H9 (cell line): ENCODE measurements around the gene SIRPB1. TPM values are rescaled to one million over a fixed set of nuclear protein-coding genes. Genes with fewer than 3 reads are reported as not detected.

ENCODE experiments used
- DNase-seq: peaks from one replicate; pipeline ENCODE4 v3.0.0-alpha.2; 2017
- H2AFZ ChIP-seq: one replicate; pipeline ENCODE4 v1.6.1; 2013; ENCODE audit warnings: mild to moderate bottlenecking, low read length, control low read depth, moderate library complexity
- H2AK5ac ChIP-seq: 2 replicates; pipeline ENCODE4 v1.6.1; 2013; ENCODE audit warnings: low read length, control low read depth, mixed read lengths; ENCODE audit not compliant: insufficient read length
- H2BK120ac ChIP-seq: one replicate; pipeline ENCODE4 v1.6.1; 2013; ENCODE audit warnings: low read depth, mild to moderate bottlenecking, low read length, control low read depth, inconsistent platforms; ENCODE audit not compliant: poor library complexity, severe bottlenecking
- H2BK12ac ChIP-seq: 2 replicates; pipeline ENCODE4 v1.6.1; 2013; ENCODE audit warnings: low read length, control low read depth, mixed read lengths, low read depth; ENCODE audit not compliant: insufficient read length
- H2BK15ac ChIP-seq: 2 replicates; pipeline ENCODE4 v1.6.1; 2013; ENCODE audit warnings: low read depth, low read length, control low read depth
- H2BK20ac ChIP-seq: one replicate; pipeline ENCODE4 v1.6.1; 2013; ENCODE audit warnings: low read depth, mild to moderate bottlenecking, low read length, control low read depth, inconsistent platforms; ENCODE audit not compliant: poor library complexity, severe bottlenecking
- H2BK5ac ChIP-seq: 2 replicates; pipeline ENCODE4 v1.6.1; 2013; ENCODE audit warnings: low read length, control low read depth, mixed read lengths; ENCODE audit not compliant: insufficient read length
- H3K14ac ChIP-seq: 2 replicates; pipeline ENCODE4 v1.6.1; 2013; ENCODE audit warnings: low read length, control low read depth; ENCODE audit not compliant: insufficient read depth
- H3K18ac ChIP-seq: 2 replicates; pipeline ENCODE4 v1.6.1; 2013; ENCODE audit warnings: low read depth, mild to moderate bottlenecking, mixed read lengths, low read length, control low read depth; ENCODE audit not compliant: insufficient read length
- H3K23ac ChIP-seq: 2 replicates; pipeline ENCODE4 v1.6.1; 2013; ENCODE audit warnings: low read length, control low read depth, mixed read lengths, low read depth; ENCODE audit not compliant: insufficient read length
- H3K23me2 ChIP-seq: 2 replicates; pipeline ENCODE4 v1.6.1; 2013; ENCODE audit warnings: low read depth, mild to moderate bottlenecking, mixed read lengths, low read length, control low read depth; ENCODE audit not compliant: insufficient read length, poor library complexity, severe bottlenecking
- H3K27ac ChIP-seq: 2 replicates; pipeline ENCODE4 v1.5.1; 2013; ENCODE audit warnings: low read length, control low read depth, mixed read lengths, low read depth; ENCODE audit not compliant: insufficient read length
- H3K27me3 ChIP-seq: 2 replicates; pipeline ENCODE4 v1.6.1; 2013; ENCODE audit warnings: low read length, control low read depth, inconsistent platforms; ENCODE audit not compliant: insufficient read depth
- H3K4ac ChIP-seq: 2 replicates; pipeline ENCODE4 v1.6.1; 2013; ENCODE audit warnings: low read depth, mild to moderate bottlenecking, control low read depth, inconsistent platforms, low read length, moderate library complexity
- H3K4me1 ChIP-seq: 2 replicates; pipeline ENCODE4 v1.6.1; 2013; ENCODE audit warnings: low read length, control low read depth, inconsistent platforms; ENCODE audit not compliant: insufficient read depth
- H3K4me2 ChIP-seq: 2 replicates; pipeline ENCODE4 v1.6.1; 2013; ENCODE audit warnings: low read length, control low read depth, mixed read lengths; ENCODE audit not compliant: insufficient read length, insufficient read depth
- H3K56ac ChIP-seq: 2 replicates; pipeline ENCODE4 v1.6.1; 2013; ENCODE audit warnings: low read depth, mild to moderate bottlenecking, mixed read lengths, low read length, control low read depth; ENCODE audit not compliant: insufficient read length
- H3K79me1 ChIP-seq: 2 replicates; pipeline ENCODE4 v1.6.1; 2013; ENCODE audit warnings: low read depth, mild to moderate bottlenecking, moderate library complexity, low read length, control low read depth, inconsistent platforms; ENCODE audit not compliant: insufficient read depth, poor library complexity, severe bottlenecking
- H3K79me2 ChIP-seq: 2 replicates; pipeline ENCODE4 v1.6.1; 2013; ENCODE audit warnings: low read length, control low read depth, inconsistent platforms; ENCODE audit not compliant: insufficient read depth
- H3K9ac ChIP-seq: 2 replicates; pipeline ENCODE4 v1.6.1; 2013; ENCODE audit warnings: low read length, control low read depth, mixed read lengths; ENCODE audit not compliant: insufficient read length; ENCODE audit errors: extremely low read depth
- H3K9me3 ChIP-seq: one replicate; pipeline ENCODE4 v1.6.1; 2013; ENCODE audit warnings: low read depth, low read length, inconsistent platforms; ENCODE audit not compliant: control insufficient read depth
- H3T11ph ChIP-seq: one replicate; pipeline ENCODE4 v1.6.1; 2013; ENCODE audit warnings: mild to moderate bottlenecking, low read length, control low read depth, inconsistent platforms
- H4K20me1 ChIP-seq: one replicate; pipeline ENCODE4 v1.6.1; 2013; ENCODE audit not compliant: control insufficient read depth, insufficient read length, insufficient read depth
- H4K5ac ChIP-seq: 2 replicates; pipeline ENCODE4 v1.6.1; 2013; ENCODE audit warnings: low read depth, mild to moderate bottlenecking, mixed read lengths, low read length, control low read depth; ENCODE audit not compliant: insufficient read length
- H4K8ac ChIP-seq: replicated peaks from 2 replicates; pipeline ENCODE4 v1.6.1; 2013; ENCODE audit warnings: low read length, control low read depth, mixed read lengths, low read depth; ENCODE audit not compliant: insufficient read length
- H4K91ac ChIP-seq: 2 replicates; pipeline ENCODE4 v1.6.1; 2013; ENCODE audit warnings: low read depth, mild to moderate bottlenecking, moderate library complexity, mixed read lengths, low read length, control low read depth; ENCODE audit not compliant: insufficient read length
- H3K27ac Mint-ChIP-seq, 3 experiments: 2 replicates in 2 of 3; 3 replicates in 1 of 3; pipeline ENCODE4 v1.8.0; 2020 to 2021; ENCODE audit warnings: mixed read lengths in 3 of 3, mild to moderate bottlenecking in 1 of 3, moderate library complexity in 1 of 3
- H3K27me3 Mint-ChIP-seq: 2 replicates; pipeline ENCODE4 v1.8.0; 2021; ENCODE audit warnings: low read depth, mild to moderate bottlenecking, moderate library complexity, mixed read lengths
- H3K36me3 Mint-ChIP-seq, 3 experiments: 2 replicates in 2 of 3; 3 replicates in 1 of 3; pipeline ENCODE4 v1.8.0; 2020 to 2021; ENCODE audit warnings: low read depth in 3 of 3, mixed read lengths in 3 of 3; ENCODE audit not compliant: insufficient read depth in 1 of 3
- H3K4me1 Mint-ChIP-seq, 2 experiments: 2 replicates each; pipeline ENCODE4 v1.8.0; 2020; ENCODE audit warnings: mixed read lengths in 2 of 2
- H3K4me3 Mint-ChIP-seq, 2 experiments: 2 replicates in 1 of 2; 3 replicates in 1 of 2; pipeline ENCODE4 v1.8.0; 2020 to 2021; ENCODE audit warnings: mild to moderate bottlenecking in 2 of 2, mixed read lengths in 2 of 2, moderate library complexity in 1 of 2
- H3K9me3 Mint-ChIP-seq, 2 experiments: 2 replicates in 1 of 2; 3 replicates in 1 of 2; pipeline ENCODE4 v1.8.0; 2020; ENCODE audit warnings: mild to moderate bottlenecking in 2 of 2, mixed read lengths in 2 of 2, moderate library complexity in 1 of 2
- total RNA-seq: library from RNA; stranded (reverse); gene quantifications from 2 replicates; pipeline ENCODE4 v1.2.1, GENCODE V29; 2021
- TF ChIP-seq, protein P1 (sequence below): fragments of 200-600 bp; sonication (generic); conservative IDR thresholded peaks from 3 replicates; pipeline ENCODE4 v1.8.0; 2021; ENCODE audit warnings: antibody characterized with exemption, mild to moderate bottlenecking

The SIRPB1 gene
- total RNA-seq, 1 experiment from 2014 or later: 1.0 TPM

DNA sequence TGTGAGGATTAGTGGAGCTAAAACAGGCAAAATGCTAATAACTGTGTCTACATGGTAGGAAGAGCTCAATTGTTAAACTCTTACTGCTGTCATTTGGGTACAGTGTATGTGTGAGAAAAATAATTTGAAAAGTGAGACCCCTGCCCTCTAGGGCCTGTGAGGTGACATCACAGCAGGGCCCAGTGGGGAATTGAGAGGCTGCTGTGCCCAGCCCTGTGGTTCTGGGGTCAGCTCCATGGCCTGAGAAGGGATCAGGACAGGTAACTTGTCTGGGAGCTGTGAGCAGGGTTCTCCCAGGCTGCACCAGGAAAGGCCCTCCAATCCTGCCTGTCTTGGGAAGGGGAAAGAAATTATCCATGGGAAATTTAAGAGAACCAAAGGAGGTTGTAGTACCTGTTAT is 1.3 kb downstream of the SIRPB1 start:
- no peak overlapping the region for H3T11ph ChIP-seq
- no peak overlapping the region for H2BK12ac ChIP-seq
- no peaks in the 10 kb centered on the region for H3K79me1 ChIP-seq
- peaks cover 2 to 4% of the 10 kb centered on the region in 2 experiments for H3K9me3 Mint-ChIP-seq
- no peak overlapping the region for H2BK15ac ChIP-seq
- no peak overlapping the region for H3K27ac Mint-ChIP-seq
- H4K8ac ChIP-seq: no peak overlapping the region
- H3K4me3 Mint-ChIP-seq: no peak overlapping the region
- H2BK120ac ChIP-seq: no peak overlapping the region
- H3K4me2 ChIP-seq: no peak overlapping the region
- no peak overlapping the region for H4K91ac ChIP-seq
- H3K23me2 ChIP-seq: no peaks in the 10 kb centered on the region
- peaks cover 4 to 5% of the 10 kb centered on the region in 2 experiments; a peak in 3 of 4 replicates for H3K4me1 Mint-ChIP-seq
- no peak overlapping the region for H3K9ac ChIP-seq
- no peaks in the 10 kb centered on the region for H3K79me2 ChIP-seq
- no peak overlapping the region for H2AK5ac ChIP-seq
- TF ChIP-seq, protein P1, sequence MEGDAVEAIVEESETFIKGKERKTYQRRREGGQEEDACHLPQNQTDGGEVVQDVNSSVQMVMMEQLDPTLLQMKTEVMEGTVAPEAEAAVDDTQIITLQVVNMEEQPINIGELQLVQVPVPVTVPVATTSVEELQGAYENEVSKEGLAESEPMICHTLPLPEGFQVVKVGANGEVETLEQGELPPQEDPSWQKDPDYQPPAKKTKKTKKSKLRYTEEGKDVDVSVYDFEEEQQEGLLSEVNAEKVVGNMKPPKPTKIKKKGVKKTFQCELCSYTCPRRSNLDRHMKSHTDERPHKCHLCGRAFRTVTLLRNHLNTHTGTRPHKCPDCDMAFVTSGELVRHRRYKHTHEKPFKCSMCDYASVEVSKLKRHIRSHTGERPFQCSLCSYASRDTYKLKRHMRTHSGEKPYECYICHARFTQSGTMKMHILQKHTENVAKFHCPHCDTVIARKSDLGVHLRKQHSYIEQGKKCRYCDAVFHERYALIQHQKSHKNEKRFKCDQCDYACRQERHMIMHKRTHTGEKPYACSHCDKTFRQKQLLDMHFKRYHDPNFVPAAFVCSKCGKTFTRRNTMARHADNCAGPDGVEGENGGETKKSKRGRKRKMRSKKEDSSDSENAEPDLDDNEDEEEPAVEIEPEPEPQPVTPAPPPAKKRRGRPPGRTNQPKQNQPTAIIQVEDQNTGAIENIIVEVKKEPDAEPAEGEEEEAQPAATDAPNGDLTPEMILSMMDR: no peak
- no peak overlapping the region for H3K14ac ChIP-seq
- H3K18ac ChIP-seq: no peak overlapping the region
- no peak overlapping the region for H3K23ac ChIP-seq
- H4K5ac ChIP-seq: no peak overlapping the region
- no peaks in the 10 kb centered on the region for H3K27me3 ChIP-seq
- H2AFZ ChIP-seq: no peak overlapping the region
- H3K56ac ChIP-seq: no peak overlapping the region
- H3K27ac ChIP-seq: no peak overlapping the region
- no peak overlapping the region for H2BK5ac ChIP-seq
- peaks cover 8% of the 10 kb centered on the region for H3K27me3 Mint-ChIP-seq
- H3K4ac ChIP-seq: no peak overlapping the region
- DNase-seq: no peak
- no peaks in the 10 kb centered on the region for H4K20me1 ChIP-seq
- no peaks in the 10 kb centered on the region for H3K4me1 ChIP-seq
- no peaks in the 10 kb centered on the region for H3K9me3 ChIP-seq
- H3K36me3 Mint-ChIP-seq: no peaks in the 10 kb centered on the region; a peak in 1 of 7 replicates
- no peak overlapping the region for H2BK20ac ChIP-seq
